Fibroblast of gingiva (primary cell): Measurements from ENCODE around the gene ARL8B.

Experiments
- DNase-seq: peaks from one replicate; pipeline ENCODE4 v3.0.0-alpha.2; 2011; ENCODE audit warnings: low read depth

ARL8B gene

DNA sequence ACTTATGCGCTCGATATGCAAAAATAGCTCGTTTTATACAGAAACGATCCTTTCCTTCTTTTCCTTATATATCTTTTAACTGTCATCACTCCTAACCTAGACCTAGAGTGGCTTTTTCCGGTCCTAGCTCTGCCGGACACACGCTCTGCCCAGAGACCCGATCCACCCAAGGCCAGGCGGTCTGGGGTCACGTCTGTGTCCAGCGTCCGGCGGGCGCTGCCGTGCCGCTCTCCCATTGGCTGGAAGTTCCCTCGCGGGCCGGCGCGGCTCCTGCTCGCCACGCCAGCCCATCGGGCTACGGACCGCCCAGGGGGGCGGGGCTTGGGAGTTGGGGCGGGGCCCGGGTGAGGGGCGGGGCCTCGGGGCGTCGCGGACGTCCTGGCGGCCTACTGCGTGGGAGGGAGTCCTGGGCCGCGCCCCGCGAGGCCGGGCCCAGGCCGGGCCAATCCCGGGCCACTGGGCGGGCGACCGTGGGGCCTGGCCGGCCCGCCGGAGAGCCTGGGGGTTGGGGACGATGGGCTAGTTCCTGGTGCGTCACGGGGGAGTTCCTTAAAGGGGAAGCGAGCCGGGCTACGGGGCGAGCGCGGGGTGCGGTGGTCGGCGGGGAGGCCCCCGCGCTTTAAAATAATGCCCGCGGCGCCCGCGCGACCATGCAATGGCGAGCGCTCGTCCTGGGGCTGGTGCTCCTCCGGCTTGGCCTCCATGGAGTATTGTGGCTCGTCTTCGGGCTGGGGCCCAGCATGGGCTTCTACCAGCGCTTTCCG, 65.2 kb downstream of the ARL8B start, which contains the start of gene EDEM1:
TSS of gene EDEM1 (plus strand) at position 552 of the 764 bp plus-strand sequence. CDS start at position 651, 99 bp downstream.
- DNase-seq = peak; percentile 95

DNA sequence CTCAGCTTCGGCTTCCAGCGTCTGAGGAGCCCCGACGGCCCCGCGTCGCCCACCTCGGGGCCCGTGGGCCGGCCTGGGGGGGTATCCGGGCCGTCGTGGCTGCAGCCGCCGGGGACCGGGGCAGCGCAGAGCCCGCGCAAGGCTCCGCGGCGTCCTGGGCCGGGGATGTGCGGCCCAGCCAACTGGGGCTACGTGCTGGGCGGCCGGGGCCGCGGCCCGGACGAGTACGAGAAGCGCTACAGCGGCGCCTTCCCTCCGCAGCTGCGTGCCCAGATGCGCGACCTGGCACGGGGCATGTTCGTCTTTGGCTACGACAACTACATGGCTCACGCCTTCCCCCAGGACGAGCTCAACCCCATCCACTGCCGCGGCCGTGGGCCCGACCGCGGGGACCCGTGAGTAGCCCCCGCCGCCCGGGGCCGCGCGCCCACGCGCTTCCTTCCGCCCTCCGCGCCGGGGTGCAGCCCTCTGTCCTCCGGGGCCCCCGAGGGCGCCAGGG, 65.9 kb downstream of the ARL8B start:
- DNase-seq = peak; percentile 22

DNA sequence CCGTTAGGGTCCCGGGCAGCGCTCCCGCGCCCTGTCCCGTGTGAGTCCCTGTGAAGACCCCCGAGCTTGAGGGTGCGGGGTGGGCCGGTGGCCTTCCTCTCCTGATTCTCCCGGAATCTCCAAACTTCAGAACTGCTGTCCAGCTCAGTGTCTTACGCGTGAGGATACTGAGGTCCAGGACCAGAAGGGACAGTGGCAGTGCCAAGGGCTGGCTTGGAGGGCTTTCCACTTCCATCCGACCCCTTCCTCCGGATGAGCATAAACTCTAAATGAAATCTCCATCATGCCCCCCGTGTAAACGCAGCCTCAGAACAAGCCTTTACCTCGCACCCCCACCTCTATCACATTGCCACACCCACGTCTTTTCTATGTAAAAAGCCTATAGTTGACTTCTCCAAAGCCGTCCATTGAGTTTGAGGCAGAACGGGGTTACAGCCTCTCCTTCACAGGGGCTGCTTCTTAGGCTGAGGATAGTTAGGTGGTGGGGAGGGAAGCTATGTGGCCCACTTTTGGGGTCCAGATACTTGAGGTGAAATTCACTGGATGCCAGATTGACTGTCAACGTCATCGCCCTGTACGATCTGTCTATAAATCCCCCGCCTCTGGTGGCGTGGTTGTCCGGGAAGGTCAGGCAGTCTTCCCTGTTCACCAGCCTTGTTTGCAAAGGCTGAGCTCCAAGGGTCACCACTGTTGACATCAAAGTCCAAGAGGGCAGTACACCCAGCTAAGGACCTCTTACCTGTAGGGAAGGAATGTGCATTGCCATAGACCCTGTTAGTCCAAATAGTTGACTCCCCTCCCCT, 66.5 kb downstream of the ARL8B start:
- peak; percentile 14 for DNase-seq

DNA sequence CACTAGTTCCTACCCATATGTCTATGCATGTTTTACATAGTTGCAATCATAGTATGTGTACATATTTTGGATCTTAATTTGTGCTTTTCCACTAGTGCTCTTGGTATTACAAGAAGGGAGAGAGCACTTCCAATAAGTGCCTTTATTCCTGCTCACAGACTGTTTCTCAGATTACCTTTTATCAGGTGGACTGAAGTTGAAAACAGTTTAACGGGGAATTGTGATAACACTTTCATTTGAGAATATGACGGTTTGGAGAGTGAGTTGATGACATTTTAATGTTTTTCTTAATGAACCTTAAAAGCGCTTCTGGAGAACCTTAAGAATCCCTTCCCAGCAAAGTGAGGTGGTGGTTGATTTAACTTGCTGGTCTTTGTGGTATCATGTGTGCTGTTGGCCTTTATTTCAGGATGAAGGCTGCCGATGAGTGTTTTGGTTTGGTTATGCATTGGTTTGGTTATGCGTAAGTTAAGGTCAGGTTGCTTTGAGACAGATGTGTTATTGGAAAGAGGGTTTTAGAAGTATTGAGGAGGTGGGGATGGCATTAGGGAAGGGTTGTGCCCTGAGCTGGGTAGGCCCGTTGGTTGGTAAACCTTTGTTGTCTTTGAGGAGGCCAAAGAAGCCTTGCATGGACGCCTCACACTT, 68.2 kb downstream of the ARL8B start:
- DNase-seq = no peak

DNA sequence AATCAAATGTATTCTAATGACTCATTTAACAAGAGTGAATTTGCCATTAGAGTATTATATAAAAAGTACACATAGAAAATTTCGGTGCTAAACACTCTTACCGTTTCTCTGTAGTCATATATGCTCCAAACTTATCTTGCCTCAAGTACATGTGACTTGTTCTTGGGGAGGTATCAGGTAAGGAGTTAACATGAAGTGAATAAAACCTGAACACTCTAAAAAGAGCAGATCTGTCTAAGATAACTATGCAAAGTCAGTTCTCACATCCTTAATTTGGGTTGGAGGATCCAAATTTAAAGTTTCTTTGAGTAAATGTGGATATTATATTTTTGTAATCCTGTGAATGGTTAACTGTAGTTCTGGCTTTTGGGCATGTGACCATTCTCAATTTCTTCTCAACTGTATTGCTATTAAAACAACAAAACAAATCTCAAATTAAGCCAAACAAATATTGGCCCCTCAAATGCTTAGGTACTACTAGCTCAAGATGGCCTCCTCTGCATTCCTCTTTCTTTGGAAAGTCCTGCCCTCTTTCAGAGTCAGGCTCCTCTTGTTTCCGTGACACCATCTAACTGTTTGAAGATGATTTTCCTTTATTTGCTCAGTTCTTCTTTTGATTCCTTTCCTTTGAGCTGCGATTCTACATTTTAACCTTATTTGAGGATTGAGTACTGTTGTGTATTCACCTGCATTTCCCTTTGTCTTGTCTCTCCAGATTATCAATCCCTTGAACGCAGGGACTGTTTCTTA, 69.6 kb downstream of the ARL8B start:
- DNase-seq = no peak

DNA sequence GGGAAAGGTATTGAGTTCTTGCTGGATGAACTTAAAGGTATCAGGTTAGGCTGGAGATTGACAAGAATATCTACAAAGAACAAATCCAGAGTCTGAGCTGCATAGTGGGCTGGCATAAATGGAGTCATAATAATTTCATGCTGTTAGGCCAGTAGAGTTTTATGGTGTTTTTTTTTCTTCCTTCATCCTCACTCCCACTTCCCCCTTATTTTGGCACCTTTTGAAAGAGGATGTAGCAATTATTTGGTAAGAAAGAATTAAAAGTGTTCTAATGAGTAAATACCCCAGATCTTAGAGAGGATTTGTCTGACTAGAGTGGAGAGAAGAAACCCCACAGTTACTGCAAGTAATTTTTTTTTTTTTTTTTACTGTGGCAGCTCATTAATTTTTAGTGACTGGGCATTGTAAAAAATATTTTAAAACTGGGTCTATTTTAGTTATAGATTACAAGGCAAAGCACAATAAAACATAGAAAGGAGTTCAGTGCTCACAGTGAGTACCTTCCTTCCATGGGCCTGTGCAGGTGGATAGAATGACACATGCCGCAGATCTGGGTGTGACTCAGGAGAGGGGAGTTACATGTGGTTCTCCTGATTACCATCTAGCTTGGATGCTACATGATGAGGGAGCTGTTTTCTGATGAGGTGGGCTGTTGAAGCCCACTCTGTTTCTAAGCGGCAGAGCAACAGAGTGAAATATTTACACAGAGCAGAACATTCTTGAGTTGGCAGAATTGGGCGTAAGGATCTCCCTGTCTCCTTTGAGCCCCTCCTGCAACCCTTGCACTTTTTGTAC, 70.7 kb downstream of the ARL8B start:
- no peak for DNase-seq

DNA sequence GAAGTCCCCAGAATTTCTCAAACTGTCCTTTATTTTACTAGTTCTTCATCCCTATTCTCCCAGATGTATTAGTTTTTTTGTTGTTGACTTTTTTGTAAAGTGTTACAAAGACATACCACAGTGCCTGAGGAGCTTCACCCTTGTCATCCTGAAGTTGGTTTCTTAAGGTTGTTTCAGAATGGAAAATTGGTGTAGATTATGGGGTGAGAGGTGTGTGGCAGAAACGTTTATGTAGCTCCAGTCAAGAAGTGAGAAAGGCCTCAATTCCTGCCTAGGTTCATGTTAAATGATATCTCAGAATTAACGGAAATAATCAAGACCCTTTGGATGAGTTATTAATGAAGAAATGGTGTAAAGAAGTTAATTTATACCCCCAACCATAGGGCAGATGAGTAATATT, 72.2 kb downstream of the ARL8B start:
- no peak for DNase-seq

DNA sequence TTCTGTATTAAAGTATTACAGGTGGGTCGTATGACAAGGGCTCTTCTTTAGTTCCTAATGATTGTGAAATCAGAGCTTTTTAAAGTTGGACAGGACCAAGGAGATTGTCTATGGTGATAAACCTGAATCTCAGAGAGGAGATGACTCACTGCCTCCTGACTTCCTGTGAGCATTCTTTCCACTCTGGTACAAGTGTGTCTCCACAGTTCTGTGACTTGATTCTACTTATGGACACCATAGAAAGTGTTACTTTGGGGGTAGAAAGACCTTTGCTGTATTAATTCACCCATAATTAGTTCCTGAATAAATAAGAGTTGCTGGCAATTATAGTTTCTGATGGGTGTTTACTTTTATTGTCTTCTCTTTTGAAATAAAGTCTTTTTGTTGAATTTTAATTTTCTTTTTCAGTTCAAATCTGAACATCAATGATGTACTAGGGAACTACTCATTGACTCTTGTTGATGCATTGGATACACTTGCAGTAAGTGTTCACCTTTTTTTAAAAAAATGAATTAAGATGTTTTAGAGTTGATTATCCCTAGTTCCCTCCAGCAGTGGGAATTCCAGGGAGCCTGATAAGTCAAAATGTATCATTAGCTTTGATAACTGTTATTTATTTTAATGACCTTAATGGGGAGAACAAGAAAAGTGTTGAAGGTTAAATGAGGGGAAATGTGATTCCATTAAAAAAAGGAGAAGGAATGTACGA, 72.9 kb downstream of the ARL8B start:
- peak; percentile 59 for DNase-seq

DNA sequence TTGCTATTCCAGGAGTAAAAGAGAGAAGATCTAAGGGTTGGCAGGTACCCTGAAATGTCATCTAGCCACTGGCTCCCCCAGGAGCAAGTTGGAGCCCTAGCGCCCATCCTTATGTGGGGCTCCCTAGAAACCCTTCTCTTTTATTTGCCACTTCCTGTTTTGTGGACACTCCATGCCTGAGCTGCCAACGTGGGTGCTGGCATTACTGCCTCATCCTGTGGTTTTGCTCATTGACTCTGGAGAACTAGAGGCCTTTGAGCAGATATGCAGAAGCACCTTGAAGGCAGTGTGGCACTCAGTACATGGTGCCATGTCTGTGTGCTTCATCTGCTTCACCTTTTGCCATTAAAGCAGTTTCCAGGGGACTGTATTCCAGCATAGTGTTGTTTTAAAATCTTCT, 73.5 kb downstream of the ARL8B start:
- DNase-seq = no peak

DNA sequence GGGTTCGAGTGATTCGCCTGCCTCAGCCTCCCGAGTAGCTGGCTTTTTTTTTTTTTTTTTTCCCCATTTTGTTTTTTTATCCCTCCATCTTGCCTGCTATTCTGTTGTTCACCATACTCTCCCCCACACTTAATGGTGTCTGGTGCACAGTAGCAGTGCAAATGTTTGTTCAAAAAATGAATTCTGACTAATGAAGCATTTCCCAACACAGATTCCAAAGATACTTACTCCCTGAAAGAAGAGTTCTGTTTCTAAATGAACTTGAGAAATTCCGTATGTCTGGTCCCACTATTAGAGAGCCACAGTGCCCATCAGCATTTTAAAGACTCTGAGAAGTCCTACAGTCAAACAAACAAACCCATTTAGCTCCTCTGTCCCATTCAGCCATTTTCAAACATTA, 74.9 kb downstream of the ARL8B start:
- DNase-seq = peak; percentile 69

DNA sequence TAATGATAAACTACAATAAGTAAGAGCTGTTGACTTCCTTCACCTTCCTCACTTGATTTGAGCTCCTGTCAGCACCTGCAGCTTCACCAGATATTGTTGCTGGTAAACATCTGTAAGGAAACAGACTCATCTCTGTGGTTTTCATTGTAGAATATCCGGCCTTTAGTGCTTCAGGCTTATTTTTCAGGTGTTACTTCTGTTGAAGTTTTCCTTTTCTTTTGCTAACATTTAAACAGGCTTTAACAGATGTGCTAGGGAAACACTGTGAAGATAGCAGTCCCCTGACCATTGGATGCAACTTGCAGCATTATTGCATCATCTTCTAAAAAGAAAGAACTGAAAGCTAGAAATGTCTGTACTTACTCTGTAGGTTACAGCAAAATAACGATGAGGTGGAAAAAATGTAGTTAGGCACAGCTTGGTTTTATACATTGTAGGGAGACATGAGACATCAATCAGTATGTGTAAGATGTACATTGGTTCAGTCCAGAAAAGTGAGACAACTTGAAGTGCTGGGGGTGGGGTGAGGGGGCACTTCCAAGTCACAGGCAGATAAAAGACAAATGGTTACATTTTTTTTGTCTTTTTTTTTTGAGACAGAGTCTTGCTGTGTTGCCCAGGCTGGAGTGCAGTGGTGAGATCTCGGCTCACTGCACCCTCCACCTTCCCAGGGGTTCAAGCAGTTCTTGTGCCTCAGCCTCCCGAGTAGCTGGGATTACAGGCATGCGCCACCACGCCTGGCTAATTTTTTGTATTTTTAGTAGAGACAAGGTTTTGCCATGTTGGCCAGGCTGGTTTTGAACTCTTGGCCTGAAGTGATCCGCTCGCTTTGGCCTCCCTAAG, 75.6 kb downstream of the ARL8B start:
- peak; percentile 49 for DNase-seq

DNA sequence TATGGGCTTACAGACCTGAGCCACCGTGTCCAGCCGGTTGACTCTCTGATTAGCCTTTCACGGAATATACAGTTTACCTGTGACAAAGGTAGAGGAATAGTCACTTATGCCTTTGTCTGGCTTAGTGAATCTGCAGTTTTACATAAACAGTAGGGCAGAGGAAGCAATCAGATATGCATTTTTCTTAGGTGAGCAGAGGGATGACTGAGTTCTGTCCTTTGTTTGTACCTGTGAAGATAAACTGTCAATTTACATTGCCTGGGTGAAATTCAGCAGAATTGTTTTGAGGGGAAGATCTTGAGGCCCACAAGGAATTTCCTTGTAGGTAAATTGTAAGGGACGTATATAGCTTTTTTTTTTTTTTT, 76.2 kb downstream of the ARL8B start:
- no peak for DNase-seq

DNA sequence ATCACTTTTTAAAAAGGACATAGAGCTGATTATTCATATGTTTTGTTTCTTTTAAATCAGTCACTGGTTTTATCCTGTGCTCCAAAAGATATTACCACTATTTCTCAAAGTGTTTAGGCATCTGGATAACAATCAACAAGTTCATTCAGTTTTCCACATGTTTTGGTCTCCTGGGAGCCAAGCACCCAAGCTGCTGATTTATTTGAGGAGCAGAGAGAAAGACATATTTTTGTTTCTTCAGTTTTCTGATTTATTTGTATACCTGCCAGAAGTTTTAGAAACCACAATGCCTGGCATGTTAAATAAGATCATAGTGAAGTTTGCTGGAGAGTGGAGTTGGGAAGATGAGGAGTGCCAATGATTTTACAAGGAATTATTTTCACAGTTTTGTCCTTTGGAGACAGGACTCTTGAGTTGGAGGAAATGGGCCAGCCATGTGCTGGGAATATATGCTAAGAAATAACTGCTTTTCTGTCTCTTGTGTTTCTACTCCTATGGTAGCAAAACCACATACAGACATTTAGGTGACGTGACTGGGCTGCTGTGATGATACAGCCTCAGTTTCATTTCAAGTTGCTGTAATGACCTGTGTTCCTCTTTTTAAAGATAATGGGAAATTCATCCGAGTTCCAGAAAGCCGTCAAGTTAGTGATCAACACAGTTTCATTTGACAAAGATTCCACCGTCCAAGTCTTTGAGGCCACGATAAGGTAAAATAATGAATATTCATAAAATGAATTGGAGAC, 77.1 kb downstream of the ARL8B start:
- peak; percentile 15 for DNase-seq

DNA sequence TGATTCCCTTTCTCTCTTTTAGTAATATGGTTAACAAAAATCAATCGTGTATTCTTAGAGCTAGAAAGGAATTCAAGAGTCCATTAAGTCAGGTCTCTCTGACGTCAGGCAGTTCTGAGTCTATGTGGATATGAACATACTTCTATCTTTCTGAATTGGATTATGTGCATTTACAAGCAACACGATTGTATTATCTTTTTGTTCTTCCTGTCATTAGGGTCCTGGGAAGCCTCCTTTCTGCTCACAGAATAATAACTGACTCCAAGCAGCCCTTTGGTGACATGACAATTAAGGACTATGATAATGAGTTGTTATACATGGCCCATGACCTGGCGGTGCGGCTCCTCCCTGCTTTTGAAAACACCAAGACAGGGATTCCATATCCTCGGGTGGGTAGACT, 79.4 kb downstream of the ARL8B start:
- DNase-seq = no peak

DNA sequence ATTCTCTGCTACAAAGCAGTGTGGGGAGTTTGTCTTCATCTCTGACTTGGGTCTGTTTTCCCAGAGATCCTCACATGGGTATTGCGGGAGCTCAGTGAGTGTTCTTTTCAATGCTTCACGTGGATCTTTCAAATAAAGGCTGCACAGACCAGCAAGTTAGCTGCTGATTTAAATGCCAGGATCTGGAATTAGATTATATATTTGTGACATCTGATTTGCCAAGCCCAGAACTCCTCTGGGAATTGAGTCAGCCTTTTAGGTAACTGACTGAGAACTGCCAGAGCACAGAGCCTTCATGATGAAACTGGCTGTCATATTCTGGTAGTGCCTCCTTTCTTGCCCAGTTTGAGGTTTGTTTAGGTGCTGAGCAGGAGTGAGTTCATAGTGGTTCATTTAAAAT, 80.1 kb downstream of the ARL8B start:
- DNase-seq = peak; percentile 58

DNA sequence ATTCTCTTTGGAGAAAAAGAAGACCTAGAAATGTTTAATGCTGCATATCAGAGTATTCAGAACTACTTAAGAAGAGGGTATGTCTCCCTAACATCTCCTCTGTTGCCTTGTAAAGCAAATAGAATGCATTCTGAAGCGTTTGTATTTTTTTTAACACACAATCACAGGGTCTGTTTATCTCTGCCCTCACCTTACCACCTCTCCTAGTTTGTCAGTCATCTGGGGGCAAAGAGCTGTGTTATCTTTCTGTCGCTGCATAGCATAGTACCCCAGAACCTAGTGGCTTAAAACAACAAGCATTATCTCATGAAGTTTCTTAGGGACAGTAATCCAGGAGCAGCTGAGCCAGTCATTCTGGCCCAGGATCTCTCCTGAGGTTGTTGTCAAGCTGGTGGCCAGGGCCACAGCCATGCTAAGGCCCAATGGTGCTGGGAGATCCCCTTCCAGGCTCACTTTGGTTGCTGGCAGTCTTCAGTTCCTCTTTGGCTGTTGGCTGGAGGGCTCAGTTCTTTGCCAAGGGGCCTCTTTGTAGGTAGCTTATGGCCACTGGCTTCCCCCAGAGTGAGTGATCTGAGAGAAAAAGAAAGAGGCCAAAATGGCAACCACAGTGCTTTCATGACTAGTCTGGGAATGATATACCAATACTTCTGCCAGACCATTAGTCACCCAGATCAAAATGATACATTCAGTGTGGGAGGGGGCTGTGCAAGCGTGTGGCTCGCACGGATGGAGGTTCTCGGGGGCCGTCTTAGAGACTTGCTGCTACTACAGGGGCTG, 83.3 kb downstream of the ARL8B start:
- DNase-seq = no peak

DNA sequence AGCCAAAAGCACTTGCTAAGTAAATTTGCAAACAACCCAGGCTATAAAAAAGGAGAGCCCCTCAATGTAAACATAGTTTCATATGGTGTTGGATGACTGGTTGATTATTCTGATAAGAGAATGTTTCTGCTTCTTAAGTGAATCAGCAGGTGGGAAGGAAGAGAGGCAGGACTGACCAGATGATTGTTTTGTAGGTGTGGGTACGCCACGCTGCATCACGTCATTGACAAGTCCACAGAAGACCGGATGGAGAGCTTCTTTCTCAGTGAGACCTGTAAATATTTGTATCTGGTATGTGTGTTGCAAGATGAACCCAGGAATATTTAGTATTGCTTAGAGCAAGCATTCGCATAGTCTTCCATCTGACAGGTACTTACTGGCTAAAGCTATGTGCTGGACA, 88.8 kb downstream of the ARL8B start:
- no peak for DNase-seq
